Endometrial microvascular endothelial cells (primary cell): ENCODE results near the gene PSMD5. TPM values are rescaled to one million over a fixed set of nuclear protein-coding genes. Genes with fewer than 3 reads are reported as not detected.

Experiments
- in situ Hi-C: cut with HindIII; loops from 2 replicates; pipeline ENCODE4 v1.10.0; 2017; ENCODE audit warnings: low sequenced_read_pairs, low pct_unique_long_range_greater_than_20kb; ENCODE audit errors: inconsistent ontology term
- total RNA-seq: library from RNA; depleted of rRNA; stranded (reverse); fragments of >200 nt; gene quantifications from one replicate; pipeline ENCODE4 v1.2.3, GENCODE V29; 2015; ENCODE audit errors: inconsistent ontology term

The PSMD5 gene
- total RNA-seq, 1 donor from 2014 or later, result 79.1 TPM

GRCh38 chr9:120875954-120876841 is 33.5 kb upstream of the PSMD5 start:
- in situ Hi-C loops, result no loop called here

GRCh38 chr9:120875643-120875953 is 32.9 kb upstream of the PSMD5 start:
- in situ Hi-C loops, result no loop called here

GRCh38 chr9:120875195-120875565 is 32.5 kb upstream of the PSMD5 start:
- in situ Hi-C loops, result no loop called here

- in situ Hi-C loops, result no loop called here
These were observed 31.8 kb upstream of the PSMD5 start for GRCh38 chr9:120874226-120875194.

GRCh38 chr9:120873512-120873911 is 30.8 kb upstream of the PSMD5 start:
- in situ Hi-C loops, result no loop called here

- in situ Hi-C loops, result no loop called here
These were observed 30.2 kb upstream of the PSMD5 start for GRCh38 chr9:120872791-120873502.

GRCh38 chr9:120870206-120870605 is 27.5 kb upstream of the PSMD5 start:
- in situ Hi-C loops, result no loop called here

- in situ Hi-C loops, result no loop called here
These were observed 27.0 kb upstream of the PSMD5 start for GRCh38 chr9:120869726-120870125.

- in situ Hi-C loops, result no loop called here
These were observed 26.6 kb upstream of the PSMD5 start for GRCh38 chr9:120869360-120869687.

- in situ Hi-C loops, result no loop called here
These were observed 26.1 kb upstream of the PSMD5 start for GRCh38 chr9:120868676-120869359.

- in situ Hi-C loops, result no loop called here
These were observed 25.6 kb upstream of the PSMD5 start for GRCh38 chr9:120868339-120868675.

- in situ Hi-C loops, result no loop called here
These were observed 25.1 kb upstream of the PSMD5 start for GRCh38 chr9:120867676-120868338.

- in situ Hi-C loops, result no loop called here
These were observed 23.9 kb upstream of the PSMD5 start for GRCh38 chr9:120866651-120867050.

GRCh38 chr9:120865809-120866208 is 23.1 kb upstream of the PSMD5 start:
- in situ Hi-C loops, result no loop called here

- in situ Hi-C loops, result no loop called here
These were observed 22.5 kb upstream of the PSMD5 start for GRCh38 chr9:120865176-120865575.

GRCh38 chr9:120864719-120865118 is 22.0 kb upstream of the PSMD5 start:
- in situ Hi-C loops, result no loop called here

- in situ Hi-C loops, result no loop called here
These were observed 21.1 kb upstream of the PSMD5 start for GRCh38 chr9:120863833-120864232.

- in situ Hi-C loops, result no loop called here
These were observed 19.7 kb upstream of the PSMD5 start for GRCh38 chr9:120862452-120862851.

GRCh38 chr9:120861935-120862334 is 19.2 kb upstream of the PSMD5 start:
- in situ Hi-C loops, result no loop called here
